Neuronal stem cell (in vitro differentiated cells): Measurements from ENCODE around the gene TRIM17.

ENCODE experiments used
- DNase-seq: peaks from one replicate; pipeline ENCODE4 v3.0.0-alpha.2; 2013; ENCODE audit warnings: low spot score
- H2AFZ ChIP-seq: one replicate; pipeline ENCODE4 v1.6.1; 2013; ENCODE audit warnings: mild to moderate bottlenecking, low read length, inconsistent platforms
- H2AK5ac ChIP-seq: 2 replicates; pipeline ENCODE4 v1.6.1; 2013; ENCODE audit warnings: low read depth, mild to moderate bottlenecking, inconsistent platforms, low read length, moderate library complexity, mixed read lengths
- H2BK120ac ChIP-seq: 2 replicates; pipeline ENCODE4 v1.6.1; 2013; ENCODE audit warnings: low read depth, mild to moderate bottlenecking, inconsistent platforms, low read length, moderate library complexity, mixed read lengths
- H2BK12ac ChIP-seq: one replicate; pipeline ENCODE4 v1.6.1; 2013; ENCODE audit warnings: low read length, inconsistent platforms
- H2BK15ac ChIP-seq: 2 replicates; pipeline ENCODE4 v1.6.1; 2013; ENCODE audit warnings: mild to moderate bottlenecking, low read length, inconsistent platforms, mixed read lengths
- H2BK5ac ChIP-seq: one replicate; pipeline ENCODE4 v1.6.1; 2013; ENCODE audit warnings: inconsistent platforms, mild to moderate bottlenecking, low read length, moderate library complexity
- H3K14ac ChIP-seq: one replicate; pipeline ENCODE4 v1.6.1; 2013; ENCODE audit warnings: low read length, inconsistent platforms
- H3K18ac ChIP-seq: 2 replicates; pipeline ENCODE4 v1.6.1; 2013; ENCODE audit warnings: low read length, inconsistent platforms
- H3K23ac ChIP-seq: 2 replicates; pipeline ENCODE4 v1.6.1; 2013; ENCODE audit warnings: low read depth, mild to moderate bottlenecking, mixed read lengths, low read length, inconsistent platforms; ENCODE audit not compliant: poor library complexity
- H3K27ac ChIP-seq: replicated peaks from 3 replicates; pipeline ENCODE4 v1.5.1; 2013; ENCODE audit warnings: low read length, inconsistent platforms
- H3K27me3 ChIP-seq, 3 experiments: 2 replicates each; pipeline ENCODE4 v1.6.1; 2013; ENCODE audit warnings: low read length in 3 of 3, mild to moderate bottlenecking in 2 of 3, inconsistent platforms in 1 of 3, low read depth in 1 of 3, mixed read lengths in 1 of 3, moderate library complexity in 1 of 3; ENCODE audit not compliant: control insufficient read depth in 3 of 3, insufficient read depth in 3 of 3
- H3K36me3 ChIP-seq, 2 donors: replicated peaks in 1 of 2; 2 replicates each; pipeline ENCODE4 v1.6.1; 2013; ENCODE audit warnings: low read length in 2 of 2; ENCODE audit not compliant: control insufficient read depth in 2 of 2, insufficient read depth in 2 of 2
- H3K4ac ChIP-seq: 2 replicates; pipeline ENCODE4 v1.6.1; 2013; ENCODE audit warnings: inconsistent platforms, mild to moderate bottlenecking, low read length, moderate library complexity
- H3K4me1 ChIP-seq, 2 donors: 1 replicate in 1 of 2; 2 replicates in 1 of 2; pipeline ENCODE4 v1.6.1; 2013; ENCODE audit warnings: low read length in 2 of 2, low read depth in 1 of 2; ENCODE audit not compliant: control insufficient read depth in 2 of 2, insufficient read depth in 1 of 2
- H3K4me2 ChIP-seq: one replicate; pipeline ENCODE4 v1.6.1; 2013; ENCODE audit warnings: mild to moderate bottlenecking, low read length, inconsistent platforms; ENCODE audit not compliant: insufficient read depth, poor library complexity, severe bottlenecking
- H3K4me3 ChIP-seq, 2 donors: 2 replicates each; pipeline ENCODE4 v1.5.1; 2013; ENCODE audit warnings: low read length in 2 of 2, mild to moderate bottlenecking in 2 of 2, inconsistent platforms in 1 of 2, moderate library complexity in 1 of 2
- H3K79me1 ChIP-seq: one replicate; pipeline ENCODE4 v1.6.1; 2013; ENCODE audit warnings: low read depth, mild to moderate bottlenecking, inconsistent platforms, low read length, moderate library complexity
- H3K9ac ChIP-seq: one replicate; pipeline ENCODE4 v1.6.1; 2013; ENCODE audit warnings: mild to moderate bottlenecking, low read depth, low read length, inconsistent platforms; ENCODE audit not compliant: poor library complexity
- H3K9me3 ChIP-seq, 2 donors: replicated peaks in 1 of 2; 2 replicates each; pipeline versions ENCODE3 to v1.6.1; 2013; ENCODE audit warnings: low read length in 2 of 2, mild to moderate bottlenecking in 2 of 2, inconsistent platforms in 1 of 2, low read depth in 1 of 2, mixed read lengths in 1 of 2, moderate library complexity in 1 of 2; ENCODE audit not compliant: control insufficient read depth in 2 of 2, insufficient read depth in 1 of 2
- H4K8ac ChIP-seq: one replicate; pipeline ENCODE4 v1.6.1; 2013; ENCODE audit warnings: low read depth, mild to moderate bottlenecking, inconsistent platforms, low read length, moderate library complexity
- H4K91ac ChIP-seq: one replicate; pipeline ENCODE4 v1.6.1; 2013; ENCODE audit warnings: low read length, low read depth, mild to moderate bottlenecking, inconsistent platforms; ENCODE audit not compliant: poor library complexity
- WGBS, 2 donors: extraction: QIAGEN DNeasy Blood & Tissue Kit; methylation state at CpG; one replicate each; pipeline ENCODE4 v1.1.7; 2013; ENCODE audit warnings: missing lambda C conversion rate in 2 of 2, mixed read lengths in 1 of 2; ENCODE audit not compliant: insufficient read length in 2 of 2, insufficient replicate concordance in 1 of 2; ENCODE audit errors: extremely low coverage in 2 of 2; 5-methylcytosine and 5-hydroxymethylcytosine counted together

The TRIM17 gene

GRCh38 chr1:228453022-228453560 is 36.4 kb upstream of the TRIM17 start:
- no peak for DNase-seq
- Histone ChIP-seq H3K36me3 (peaks cover 0 to 11% of the 10 kb centered on the region in 2 donors), H2BK120ac (no peak overlapping the region), H3K18ac (peak overlapping the region; percentile 29), H3K4ac (no peak overlapping the region), H3K27ac (no peak overlapping the region), H2BK5ac (peak overlapping the region; percentile 24), H3K9ac (no peak overlapping the region), H3K14ac (no peak overlapping the region), H3K4me2 (no peak overlapping the region), H4K91ac (no peak overlapping the region), H2BK15ac (no peak overlapping the region), H4K8ac (no peak overlapping the region), H3K9me3 (no peaks in the 10 kb centered on the region), H3K4me3 (no peak overlapping the region), H3K79me1 (no peaks in the 10 kb centered on the region), H2AK5ac (no peak overlapping the region), H3K23ac (peak overlapping the region; percentile 60), H2AFZ (no peak overlapping the region), H3K27me3 (peaks cover 0 to 3% (median 0%) of the 10 kb centered on the region in 3 experiments), H2BK12ac (no peak overlapping the region), H3K4me1 (peaks cover 0 to 3% of the 10 kb centered on the region in 2 donors)
- WGBS, 2 donors = no CpG with 5 or more reads among the region's 10 CpGs

DNA sequence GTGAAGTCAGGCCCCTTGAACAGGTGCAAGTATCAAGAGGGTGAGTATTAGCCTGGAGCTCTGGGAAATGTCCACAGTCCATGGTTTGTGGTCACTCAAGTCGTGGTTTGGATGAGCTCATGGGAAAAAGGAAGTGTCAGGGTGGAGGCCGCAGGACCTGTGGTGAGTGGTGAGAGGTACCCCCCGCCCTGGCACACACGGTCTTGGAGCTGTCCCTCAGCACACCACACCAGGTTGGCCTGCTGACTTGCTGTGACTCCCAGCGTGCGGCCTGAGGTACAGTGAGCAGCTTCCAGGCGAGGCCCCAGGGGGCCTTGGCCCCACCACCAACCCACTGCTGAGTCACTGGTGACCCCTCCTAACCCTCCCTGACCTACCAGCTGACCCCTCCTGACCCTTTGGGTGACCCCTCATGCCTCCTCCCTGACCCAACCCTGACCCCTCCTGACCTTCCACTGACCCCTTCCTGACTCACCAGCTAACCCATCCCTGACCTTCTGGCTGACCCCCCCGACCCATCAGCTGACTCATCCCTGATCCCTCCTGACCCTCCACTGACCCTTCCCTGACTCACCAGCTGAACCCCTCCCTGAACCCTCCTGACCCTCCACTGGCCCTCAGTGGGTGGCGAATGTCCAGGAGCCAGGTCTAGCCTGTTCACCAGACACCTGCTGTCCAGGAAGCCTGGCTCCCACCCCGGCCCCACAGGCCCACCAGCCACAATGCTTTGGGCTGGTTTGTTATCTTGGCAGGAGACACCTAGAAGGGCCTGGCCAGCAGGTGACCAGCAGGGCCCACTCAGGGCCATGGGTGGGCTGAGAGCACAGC is 35.7 kb upstream of the TRIM17 start:
- Histone ChIP-seq H2AK5ac (peak overlapping the region; percentile 43), H2AFZ (no peak overlapping the region), H3K36me3 (peaks cover 0 to 11% of the 10 kb centered on the region in 2 donors), H3K79me1 (no peaks in the 10 kb centered on the region), H3K27ac (no peak overlapping the region), H3K23ac (peak overlapping the region; percentile 60), H3K9ac (no peak overlapping the region), H3K4ac (no peak overlapping the region), H3K14ac (no peak overlapping the region), H2BK120ac (no peak overlapping the region), H3K9me3 (no peaks in the 10 kb centered on the region), H4K8ac (peak overlapping the region; percentile 43), H3K4me2 (no peak overlapping the region), H2BK12ac (no peak overlapping the region), H4K91ac (no peak overlapping the region), H2BK5ac (peak overlapping the region; percentile 24), H3K18ac (no peak overlapping the region), H3K4me1 (peaks cover 0 to 3% of the 10 kb centered on the region in 2 donors), H2BK15ac (no peak overlapping the region), H3K27me3 (peaks cover 0 to 5% (median 0%) of the 10 kb centered on the region in 3 experiments), H3K4me3 (no peak overlapping the region)
- no CpG with 5 or more reads among the region's 10 CpGs for WGBS, 2 donors
- DNase-seq = no peak

GRCh38 chr1:228450200-228450599 is 33.5 kb upstream of the TRIM17 start:
- peak overlapping the region; percentile 17 for H2BK12ac ChIP-seq
- H3K18ac ChIP-seq = peak overlapping the region; percentile 32
- H4K8ac ChIP-seq = no peak overlapping the region
- no peak overlapping the region for H3K4me3 ChIP-seq
- peaks cover 0 to 10% of the 10 kb centered on the region in 2 donors for H3K36me3 ChIP-seq
- no peak overlapping the region for H3K23ac ChIP-seq
- H3K27me3 ChIP-seq = peaks cover 0 to 20% (median 0%) of the 10 kb centered on the region in 3 experiments
- no peaks in the 10 kb centered on the region for H3K79me1 ChIP-seq
- peaks cover 2 to 6% of the 10 kb centered on the region in 2 donors for H3K4me1 ChIP-seq
- no peak overlapping the region for H4K91ac ChIP-seq
- peak overlapping the region; percentile 2 for H3K14ac ChIP-seq
- H3K4me2 ChIP-seq = no peak overlapping the region
- H2BK15ac ChIP-seq = no peak overlapping the region
- no CpG with 5 or more reads among the region's 11 CpGs for WGBS, 2 donors
- no peak overlapping the region for H3K9ac ChIP-seq
- H3K27ac ChIP-seq = no peak overlapping the region
- no peak overlapping the region for H3K4ac ChIP-seq
- H2AFZ ChIP-seq = no peak overlapping the region
- H2AK5ac ChIP-seq = peak overlapping the region; percentile 22
- no peak overlapping the region for H2BK5ac ChIP-seq
- DNase-seq = no peak
- H2BK120ac ChIP-seq = no peak overlapping the region
- H3K9me3 ChIP-seq = no peaks in the 10 kb centered on the region

GRCh38 chr1:228448372-228448771 is 31.7 kb upstream of the TRIM17 start:
- H3K18ac ChIP-seq = no peak overlapping the region
- no peak overlapping the region for H2AK5ac ChIP-seq
- H2BK5ac ChIP-seq = no peak overlapping the region
- no CpG with 5 or more reads among the region's 6 CpGs for WGBS, 2 donors
- no peaks in the 10 kb centered on the region for H3K79me1 ChIP-seq
- no peak overlapping the region for H2BK12ac ChIP-seq
- no peak overlapping the region for H2BK120ac ChIP-seq
- H3K27ac ChIP-seq = no peak overlapping the region
- no peak overlapping the region for H3K23ac ChIP-seq
- H4K91ac ChIP-seq = no peak overlapping the region
- no peak overlapping the region for H3K4ac ChIP-seq
- H3K9me3 ChIP-seq = no peaks in the 10 kb centered on the region
- peaks cover 0 to 27% (median 0%) of the 10 kb centered on the region in 3 experiments for H3K27me3 ChIP-seq
- no peak overlapping the region for H3K14ac ChIP-seq
- H3K4me3 ChIP-seq = no peak overlapping the region
- H3K36me3 ChIP-seq = no peaks in the 10 kb centered on the region
- H3K4me2 ChIP-seq = no peak overlapping the region
- H2BK15ac ChIP-seq = no peak overlapping the region
- peaks cover 2 to 6% of the 10 kb centered on the region in 2 donors for H3K4me1 ChIP-seq
- no peak overlapping the region for H3K9ac ChIP-seq
- H2AFZ ChIP-seq = no peak overlapping the region
- no peak for DNase-seq
- no peak overlapping the region for H4K8ac ChIP-seq
